ENCODE results near the gene FHIT. TPM values are rescaled to one million over a fixed set of nuclear protein-coding genes. Genes with fewer than 3 reads are reported as not detected.

Gene FHIT
- total and polyA plus RNA-seq, 10 of the 15 experiments (the other 5 are each of a cell fraction or from before 2014, with no cell fraction given): 4.2 to 14.9 (median 9.4) TPM

DNA sequence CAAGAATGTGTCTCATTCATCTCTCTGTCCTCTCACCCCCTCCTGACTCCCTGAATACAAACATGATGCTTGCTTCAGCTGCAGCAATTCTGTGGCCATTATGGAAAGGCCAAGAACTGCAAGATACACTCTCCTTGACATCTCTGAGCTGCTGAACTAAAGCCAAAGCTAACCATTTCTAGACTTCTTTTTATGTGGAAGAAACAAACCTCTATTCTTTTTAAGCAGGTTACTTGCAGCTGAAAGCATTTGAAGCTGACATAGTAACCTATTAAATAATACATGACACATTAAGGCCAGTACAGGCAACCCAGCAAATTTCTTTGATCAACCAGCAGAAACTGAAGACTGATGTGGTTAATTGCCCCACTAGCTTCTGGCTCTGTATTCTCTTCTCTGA lies 17.5 kb downstream of the FHIT start:
- H3K4me2 ChIP-seq (ENCODE audit: control insufficient read depth, insufficient read depth): peak overlapping the region; percentile 62; the same call in 1 of the 2 replicates
- no peaks in the 10 kb centered on the region; the same call in 1 of the 2 replicates for H3K79me2 ChIP-seq (ENCODE audit: control insufficient read depth, insufficient read depth, low read length)
- no TSS peak for BruUV-seq (replicated peaks)
- H3K36me3 ChIP-seq (ENCODE audit: control insufficient read depth in 2 of 2, insufficient read depth in 2 of 2, low read length in 1 of 2): no peaks in the 10 kb centered on the region
- H3K9ac ChIP-seq (ENCODE audit: control insufficient read depth, insufficient read depth, low read length): no peak overlapping the region
- ChIA-PET RAD21 (ENCODE audit: unreplicated experiment) (interaction anchor here (0.8 to 1.0 kb wide), 3 partner anchors 51 to 148 kb away, joined by 3 to 4 read pairs (median 3); no protein-coding TSS in a partner anchor), CTCF (interaction anchor here (1.0 kb wide), 1 partner anchor 38 kb away, joined by 4 read pairs; no protein-coding TSS in a partner anchor), POLR2A (no interaction called here), SMC1A (ENCODE audit: uncharacterized antibody, unreplicated experiment) (interaction anchor here (0.5 to 2.2 kb wide), 12 partner anchors 10 to 296 kb away, joined by 3 to 7 read pairs (median 3); partner anchors contain the start of gene FHIT)
- DNase-seq (ENCODE audit: low read depth, low spot score) (peak; percentile 34), FAIRE-seq (no peak), ATAC-seq (peak; percentile 24; the same call in 2 of the 3 replicates)
- no peak overlapping the region for H2AFZ ChIP-seq (ENCODE audit: control insufficient read depth, low read depth, low read length)
- no peaks in the 10 kb centered on the region for H4K20me1 ChIP-seq (ENCODE audit: control insufficient read depth, insufficient read depth)
- intact Hi-C loops (cut with micrococcal nuclease; ENCODE audit: unreplicated experiment): no loop called here
- no peaks in the 10 kb centered on the region for H3K27me3 ChIP-seq (replicated peaks in 1 of 2; ENCODE audit: control insufficient read depth in 2 of 2, insufficient read depth in 2 of 2, low read length in 1 of 2)
- H3K4me1 ChIP-seq (ENCODE audit: control insufficient read depth, insufficient read depth, low read length): peaks cover 31% of the 10 kb centered on the region
- H3K27ac ChIP-seq (ENCODE audit: control insufficient read depth, insufficient read depth): no peak overlapping the region
- no peaks in the 10 kb centered on the region for H3K9me3 ChIP-seq (replicated peaks; ENCODE audit: control insufficient read depth, insufficient read depth, low read length)
- in situ Hi-C loops (cut with MboI): no loop called here
- no peak overlapping the region for H3K4me3 ChIP-seq
- TF ChIP-seq JUND (IDR thresholded peaks at IDR 0.05; ENCODE audit: low read depth, low read length): no peak
- TF ChIP-seq, protein P1, sequence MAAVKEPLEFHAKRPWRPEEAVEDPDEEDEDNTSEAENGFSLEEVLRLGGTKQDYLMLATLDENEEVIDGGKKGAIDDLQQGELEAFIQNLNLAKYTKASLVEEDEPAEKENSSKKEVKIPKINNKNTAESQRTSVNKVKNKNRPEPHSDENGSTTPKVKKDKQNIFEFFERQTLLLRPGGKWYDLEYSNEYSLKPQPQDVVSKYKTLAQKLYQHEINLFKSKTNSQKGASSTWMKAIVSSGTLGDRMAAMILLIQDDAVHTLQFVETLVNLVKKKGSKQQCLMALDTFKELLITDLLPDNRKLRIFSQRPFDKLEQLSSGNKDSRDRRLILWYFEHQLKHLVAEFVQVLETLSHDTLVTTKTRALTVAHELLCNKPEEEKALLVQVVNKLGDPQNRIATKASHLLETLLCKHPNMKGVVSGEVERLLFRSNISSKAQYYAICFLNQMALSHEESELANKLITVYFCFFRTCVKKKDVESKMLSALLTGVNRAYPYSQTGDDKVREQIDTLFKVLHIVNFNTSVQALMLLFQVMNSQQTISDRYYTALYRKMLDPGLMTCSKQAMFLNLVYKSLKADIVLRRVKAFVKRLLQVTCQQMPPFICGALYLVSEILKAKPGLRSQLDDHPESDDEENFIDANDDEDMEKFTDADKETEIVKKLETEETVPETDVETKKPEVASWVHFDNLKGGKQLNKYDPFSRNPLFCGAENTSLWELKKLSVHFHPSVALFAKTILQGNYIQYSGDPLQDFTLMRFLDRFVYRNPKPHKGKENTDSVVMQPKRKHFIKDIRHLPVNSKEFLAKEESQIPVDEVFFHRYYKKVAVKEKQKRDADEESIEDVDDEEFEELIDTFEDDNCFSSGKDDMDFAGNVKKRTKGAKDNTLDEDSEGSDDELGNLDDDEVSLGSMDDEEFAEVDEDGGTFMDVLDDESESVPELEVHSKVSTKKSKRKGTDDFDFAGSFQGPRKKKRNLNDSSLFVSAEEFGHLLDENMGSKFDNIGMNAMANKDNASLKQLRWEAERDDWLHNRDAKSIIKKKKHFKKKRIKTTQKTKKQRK (IDR thresholded peaks at IDR 0.05; ENCODE audit: low read depth, low read length): no peak
- TF ChIP-seq ZBED1 (IDR thresholded peaks at IDR 0.05; ENCODE audit: borderline replicate concordance): no peak
- no peak for TF ChIP-seq SREBF1 (IDR thresholded peaks at IDR 0.05; ENCODE audit: low read length)
- no peak for TF ChIP-seq MEF2B (IDR thresholded peaks at IDR 0.05; ENCODE audit: partially characterized antibody, poor library complexity, severe bottlenecking)
- no peak; the same call in 1 of the 2 replicates for TF ChIP-seq RUNX3 (IDR thresholded peaks at IDR 0.05; ENCODE audit: low read length)
- TF ChIP-seq IKZF2 (IDR thresholded peaks at IDR 0.05): no peak
- no peak for TF ChIP-seq PAX5 (IDR thresholded peaks at IDR 0.05; ENCODE audit: borderline replicate concordance, low read depth, low read length)
- no peak for TF ChIP-seq ELK1 (IDR thresholded peaks at IDR 0.05; ENCODE audit: low read depth, low read length)
- no peak for TF ChIP-seq PKNOX1 (IDR thresholded peaks at IDR 0.05)
- TF ChIP-seq, protein P2, sequence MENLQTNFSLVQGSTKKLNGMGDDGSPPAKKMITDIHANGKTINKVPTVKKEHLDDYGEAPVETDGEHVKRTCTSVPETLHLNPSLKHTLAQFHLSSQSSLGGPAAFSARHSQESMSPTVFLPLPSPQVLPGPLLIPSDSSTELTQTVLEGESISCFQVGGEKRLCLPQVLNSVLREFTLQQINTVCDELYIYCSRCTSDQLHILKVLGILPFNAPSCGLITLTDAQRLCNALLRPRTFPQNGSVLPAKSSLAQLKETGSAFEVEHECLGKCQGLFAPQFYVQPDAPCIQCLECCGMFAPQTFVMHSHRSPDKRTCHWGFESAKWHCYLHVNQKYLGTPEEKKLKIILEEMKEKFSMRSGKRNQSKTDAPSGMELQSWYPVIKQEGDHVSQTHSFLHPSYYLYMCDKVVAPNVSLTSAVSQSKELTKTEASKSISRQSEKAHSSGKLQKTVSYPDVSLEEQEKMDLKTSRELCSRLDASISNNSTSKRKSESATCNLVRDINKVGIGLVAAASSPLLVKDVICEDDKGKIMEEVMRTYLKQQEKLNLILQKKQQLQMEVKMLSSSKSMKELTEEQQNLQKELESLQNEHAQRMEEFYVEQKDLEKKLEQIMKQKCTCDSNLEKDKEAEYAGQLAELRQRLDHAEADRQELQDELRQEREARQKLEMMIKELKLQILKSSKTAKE (IDR thresholded peaks at IDR 0.05; ENCODE audit: low read depth, poor library complexity, severe bottlenecking): no peak
- TF ChIP-seq, protein P3, sequence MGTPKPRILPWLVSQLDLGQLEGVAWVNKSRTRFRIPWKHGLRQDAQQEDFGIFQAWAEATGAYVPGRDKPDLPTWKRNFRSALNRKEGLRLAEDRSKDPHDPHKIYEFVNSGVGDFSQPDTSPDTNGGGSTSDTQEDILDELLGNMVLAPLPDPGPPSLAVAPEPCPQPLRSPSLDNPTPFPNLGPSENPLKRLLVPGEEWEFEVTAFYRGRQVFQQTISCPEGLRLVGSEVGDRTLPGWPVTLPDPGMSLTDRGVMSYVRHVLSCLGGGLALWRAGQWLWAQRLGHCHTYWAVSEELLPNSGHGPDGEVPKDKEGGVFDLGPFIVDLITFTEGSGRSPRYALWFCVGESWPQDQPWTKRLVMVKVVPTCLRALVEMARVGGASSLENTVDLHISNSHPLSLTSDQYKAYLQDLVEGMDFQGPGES (IDR thresholded peaks at IDR 0.05): no peak
- no peak for TF ChIP-seq CREM (IDR thresholded peaks at IDR 0.05; ENCODE audit: low read depth)
- TF ChIP-seq SUZ12 (IDR thresholded peaks at IDR 0.05; ENCODE audit: unreplicated experiment): no peak
- TF ChIP-seq, protein P4, sequence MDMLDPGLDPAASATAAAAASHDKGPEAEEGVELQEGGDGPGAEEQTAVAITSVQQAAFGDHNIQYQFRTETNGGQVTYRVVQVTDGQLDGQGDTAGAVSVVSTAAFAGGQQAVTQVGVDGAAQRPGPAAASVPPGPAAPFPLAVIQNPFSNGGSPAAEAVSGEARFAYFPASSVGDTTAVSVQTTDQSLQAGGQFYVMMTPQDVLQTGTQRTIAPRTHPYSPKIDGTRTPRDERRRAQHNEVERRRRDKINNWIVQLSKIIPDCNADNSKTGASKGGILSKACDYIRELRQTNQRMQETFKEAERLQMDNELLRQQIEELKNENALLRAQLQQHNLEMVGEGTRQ (IDR thresholded peaks at IDR 0.05; ENCODE audit: borderline replicate concordance, low read depth, low read length): no peak
